Inflammatory macrophage (primary cell): ENCODE data around the gene RBM20.
"Not testable (repeated sequence)": the region's sequence is repeated elsewhere in the genome, so short reads cannot be mapped to it uniquely, and the experiment has no call there.

Experiments
- DNase-seq, 2 donors: peaks; one replicate each; pipeline ENCODE4 v3.0.0-alpha.2; 2020 to 2022

Gene RBM20

DNA sequence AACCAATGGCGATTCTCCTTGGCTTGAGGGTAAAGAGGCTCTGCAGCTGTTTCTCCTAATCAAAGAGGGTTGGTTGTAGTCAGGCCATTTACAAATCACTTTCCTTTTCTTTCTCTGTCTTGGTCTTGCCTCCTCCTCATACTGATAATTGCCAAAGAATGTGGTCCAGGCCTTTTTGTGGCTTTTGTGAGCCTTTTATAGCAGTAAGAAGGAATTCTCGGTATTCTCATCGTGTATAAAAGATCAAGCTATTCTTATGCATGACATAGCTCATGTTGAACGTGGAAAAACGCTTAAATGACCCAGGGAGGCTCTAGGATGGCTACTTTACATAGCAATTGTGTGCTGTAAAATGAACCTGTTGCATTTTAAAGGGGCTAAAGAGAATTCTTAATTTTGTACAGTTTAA, 62.6 kb downstream of the RBM20 start:
- no peak for DNase-seq

DNA sequence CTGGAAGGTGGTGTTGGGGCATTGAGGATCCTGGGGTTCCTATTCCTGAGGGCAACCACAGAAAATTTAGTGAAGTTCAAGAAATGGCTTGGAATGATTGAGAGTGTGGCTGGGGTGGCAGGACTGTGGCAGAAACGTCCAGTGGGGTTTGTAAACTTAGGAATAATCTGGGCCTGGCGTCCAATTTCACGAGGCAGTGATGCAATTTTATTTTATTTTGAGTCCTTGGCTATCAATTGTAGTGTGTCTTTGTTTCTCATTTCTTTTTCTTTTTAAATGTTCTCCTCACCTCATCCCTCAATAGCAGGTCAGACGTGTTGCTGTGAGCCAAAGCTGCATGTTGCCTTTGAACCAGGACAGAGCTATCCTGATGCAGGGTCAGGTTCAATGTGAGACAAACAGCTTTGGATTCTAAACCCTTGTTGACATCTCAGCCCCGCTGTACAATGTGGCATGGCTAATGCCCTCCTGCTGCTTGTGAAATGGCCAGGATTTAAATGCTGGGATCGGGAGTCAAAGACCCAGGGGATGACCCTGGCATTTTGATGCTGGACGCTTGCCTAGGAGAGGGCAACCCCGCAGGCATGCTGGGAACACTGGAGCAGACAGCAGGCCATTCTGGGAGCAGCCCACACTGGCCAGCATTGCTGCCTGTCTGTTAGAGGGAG, 64.8 kb downstream of the RBM20 start:
- DNase-seq, result no peak

DNA sequence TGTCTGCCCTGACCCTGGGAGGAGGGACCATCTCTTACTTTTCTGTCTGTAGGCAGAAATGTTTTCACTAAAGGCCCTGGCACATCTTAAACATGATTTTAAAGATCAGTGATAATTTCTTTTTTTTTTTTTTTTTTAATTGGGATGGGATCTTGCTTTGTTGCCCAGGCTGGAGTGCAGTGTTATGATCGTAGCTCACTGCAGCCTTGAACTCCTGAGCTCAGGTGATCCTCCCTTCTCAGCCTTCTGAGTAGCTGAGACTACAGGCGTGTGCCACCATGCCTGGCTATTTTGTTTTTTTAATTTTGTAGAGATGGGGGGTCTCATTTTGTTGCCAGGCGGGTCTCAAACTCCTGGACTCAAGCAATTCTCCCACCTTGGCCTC, 65.3 kb downstream of the RBM20 start:
- no peak for DNase-seq

DNA sequence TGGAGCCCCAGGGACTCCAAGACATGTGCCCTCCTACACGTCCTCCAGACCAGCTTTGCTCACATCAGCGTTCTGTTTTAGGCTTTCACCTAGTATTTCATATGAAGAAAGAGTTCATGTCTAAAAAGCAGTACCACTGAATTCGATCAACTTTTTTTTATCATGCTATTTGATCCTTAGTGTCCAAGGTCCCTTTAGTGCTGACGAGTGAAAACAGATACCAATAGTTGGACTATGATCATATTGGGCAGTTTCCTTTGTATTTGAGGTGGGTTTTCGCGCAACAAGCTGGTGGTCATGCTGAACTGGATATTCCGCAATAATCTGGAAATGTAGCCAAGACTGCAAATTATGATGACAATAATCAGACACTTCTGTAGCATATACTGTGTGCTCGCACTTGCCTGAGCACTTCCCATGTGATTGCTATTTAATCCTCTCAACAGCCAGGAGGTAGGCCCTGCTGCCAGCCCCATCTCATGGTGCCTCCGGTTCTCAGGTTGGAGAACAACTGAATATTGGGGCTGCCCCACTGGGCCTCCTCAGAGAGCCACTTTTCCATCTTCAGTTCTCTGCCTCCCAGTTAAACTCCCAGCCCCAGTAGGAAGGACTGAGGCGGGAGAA, 65.9 kb downstream of the RBM20 start:
- no peak for DNase-seq

DNA sequence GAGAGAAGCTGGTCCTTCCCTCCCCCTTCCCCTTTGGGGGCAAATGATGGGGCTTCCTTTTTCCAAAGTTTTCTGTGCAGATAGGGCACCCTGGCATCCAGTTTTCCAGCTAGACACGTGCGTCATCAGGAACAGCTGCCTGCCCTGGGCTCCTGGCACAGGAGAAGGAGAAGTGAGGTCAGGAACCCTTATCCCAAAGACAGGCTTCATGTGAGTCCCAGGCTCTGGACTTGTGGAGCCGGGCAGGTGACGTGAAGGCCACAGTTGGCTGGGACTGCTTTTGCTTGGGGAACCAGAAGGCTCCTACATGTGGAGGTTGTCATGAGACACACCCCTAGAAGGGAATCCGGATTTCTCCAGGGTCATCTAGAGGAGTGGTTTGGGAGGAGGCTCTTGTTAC, 66.5 kb downstream of the RBM20 start:
- DNase-seq, result no peak

DNA sequence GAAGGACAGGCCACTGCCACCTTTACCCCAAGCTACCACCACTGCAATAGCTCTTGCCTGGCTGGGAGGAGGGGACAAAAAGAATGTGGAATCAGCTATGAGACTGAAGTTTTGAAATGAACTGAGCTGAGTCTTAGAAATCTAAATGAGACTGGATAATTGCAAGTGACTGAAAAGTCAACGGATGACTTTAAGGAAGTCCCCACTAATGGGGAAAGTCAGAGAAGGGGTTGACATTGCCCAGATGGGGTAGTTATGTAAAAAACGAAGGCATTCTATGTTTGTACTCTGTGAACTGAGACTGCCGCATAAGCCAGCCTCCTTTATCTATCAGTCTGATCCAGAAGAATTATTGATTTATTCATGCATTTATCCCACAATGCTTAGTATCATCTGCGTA, 67.2 kb downstream of the RBM20 start:
- DNase-seq, result no peak

DNA sequence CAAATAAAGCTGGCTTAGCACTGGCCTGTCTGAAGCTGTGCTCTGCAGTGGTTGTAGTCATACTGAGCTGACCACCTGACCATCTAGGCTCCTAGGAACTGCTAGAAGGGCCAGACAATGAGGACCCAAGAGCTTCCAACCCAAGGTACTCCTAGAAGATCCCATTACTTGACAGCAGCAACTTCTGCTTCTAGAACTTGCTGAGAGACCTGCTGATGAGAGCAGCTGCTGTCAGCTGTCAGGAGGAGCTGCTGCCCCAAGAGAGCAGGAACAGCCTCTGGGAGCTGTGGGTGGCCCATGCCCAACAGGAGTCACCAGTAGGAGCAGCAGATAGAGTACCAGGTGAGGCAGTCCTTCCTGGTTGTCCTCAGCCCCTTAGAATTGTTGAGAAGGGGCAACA, 70.2 kb downstream of the RBM20 start:
- peak; percentile 18 to 68 for DNase-seq

DNA sequence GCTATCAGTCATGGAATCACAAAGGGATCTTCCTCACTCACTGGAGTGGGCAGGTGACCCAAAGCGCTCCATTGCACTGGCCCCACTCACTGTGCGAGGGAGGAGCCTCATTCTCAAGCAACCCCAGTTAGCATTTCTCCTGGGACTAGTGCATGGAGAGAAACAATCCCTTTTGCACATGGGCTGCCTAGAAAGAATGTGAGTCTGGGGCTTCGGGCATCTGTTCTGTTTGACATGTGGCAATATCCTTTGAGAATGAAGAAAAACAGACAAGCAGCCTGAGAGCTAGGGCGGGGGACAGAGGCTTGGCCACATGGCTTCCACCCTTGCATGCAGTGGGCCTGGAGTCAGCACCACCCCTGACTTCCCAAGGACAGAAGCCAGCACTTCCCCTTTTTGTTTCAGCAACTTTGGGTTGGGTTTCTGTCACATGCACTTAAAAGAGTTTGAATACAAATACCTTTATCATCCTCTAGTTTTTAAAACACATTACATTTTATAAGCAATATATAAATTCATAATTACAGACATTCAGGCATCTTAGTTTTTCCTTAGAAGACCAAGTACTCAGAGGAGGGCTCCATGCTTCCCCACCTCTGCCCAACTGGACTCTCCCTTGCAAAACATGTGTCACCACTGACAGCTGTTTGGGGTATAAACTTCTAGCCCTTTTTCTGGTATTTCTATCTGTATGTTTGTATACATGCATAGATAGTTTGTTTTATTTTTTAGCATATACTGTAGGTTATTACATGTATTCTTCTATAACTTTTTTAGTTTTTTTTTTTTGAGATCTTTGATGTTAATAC, 73.8 kb downstream of the RBM20 start:
- peak; percentile 91 to 94 for DNase-seq

DNA sequence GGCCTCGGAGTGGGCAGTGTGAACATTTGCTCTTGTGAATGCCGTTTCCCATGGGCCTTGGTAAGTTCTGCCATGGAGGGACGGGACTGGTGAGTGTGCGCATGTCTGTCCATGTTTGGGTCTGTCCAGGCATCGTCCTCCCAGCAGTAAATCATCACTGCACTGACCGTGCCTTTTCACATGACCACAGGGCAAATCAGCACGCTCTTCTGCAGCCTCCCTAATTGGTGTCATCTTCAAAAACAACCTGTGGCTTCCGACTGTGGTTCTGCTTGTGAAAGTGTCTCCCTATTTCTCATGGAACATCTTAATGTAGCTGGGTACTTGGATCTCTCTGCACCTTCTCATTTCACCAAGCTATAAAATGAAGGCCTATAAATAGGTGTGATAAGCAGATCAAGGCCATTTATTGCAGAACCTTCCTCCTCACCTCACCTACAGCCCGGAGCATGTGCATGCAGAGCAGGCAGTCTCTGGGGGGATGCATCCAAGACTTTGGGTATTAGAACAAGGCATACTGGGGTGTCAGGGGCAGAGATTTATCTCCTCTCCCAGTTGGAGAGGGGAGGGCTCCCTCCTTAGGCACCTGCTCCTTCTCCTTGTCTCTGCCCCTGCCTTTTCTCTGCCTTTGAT, 77.4 kb downstream of the RBM20 start:
- no peak for DNase-seq

DNA sequence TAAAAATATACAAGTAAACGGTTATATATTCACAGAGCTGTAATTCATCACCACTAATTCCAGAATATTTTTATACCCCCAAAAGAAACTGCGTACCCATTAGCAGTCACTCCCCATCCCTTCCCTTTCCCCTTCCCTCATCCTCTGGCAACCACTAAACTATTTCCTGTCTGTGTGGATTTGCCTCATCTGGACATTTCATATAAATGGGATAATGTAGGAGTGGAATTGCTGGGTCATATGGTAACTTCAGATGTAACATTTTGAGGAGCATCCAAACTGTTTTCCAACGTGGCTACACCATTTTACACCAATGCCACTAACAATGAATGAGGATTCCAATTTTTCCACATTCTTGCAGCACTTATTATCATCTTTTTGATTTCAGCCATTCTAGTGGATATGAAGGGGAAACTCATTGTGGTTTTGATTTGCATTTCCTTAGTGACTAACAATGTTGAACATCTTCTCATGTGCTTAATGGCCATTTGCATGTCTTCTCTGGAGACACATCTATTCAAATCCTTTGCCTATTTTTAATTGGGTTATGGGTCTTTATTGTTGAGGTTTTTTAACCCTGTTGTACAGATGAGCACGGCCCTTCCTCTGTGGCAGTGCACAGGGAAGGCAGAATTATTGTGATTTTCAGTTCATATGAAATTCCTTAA, 79.2 kb downstream of the RBM20 start:
- DNase-seq, result no peak

DNA sequence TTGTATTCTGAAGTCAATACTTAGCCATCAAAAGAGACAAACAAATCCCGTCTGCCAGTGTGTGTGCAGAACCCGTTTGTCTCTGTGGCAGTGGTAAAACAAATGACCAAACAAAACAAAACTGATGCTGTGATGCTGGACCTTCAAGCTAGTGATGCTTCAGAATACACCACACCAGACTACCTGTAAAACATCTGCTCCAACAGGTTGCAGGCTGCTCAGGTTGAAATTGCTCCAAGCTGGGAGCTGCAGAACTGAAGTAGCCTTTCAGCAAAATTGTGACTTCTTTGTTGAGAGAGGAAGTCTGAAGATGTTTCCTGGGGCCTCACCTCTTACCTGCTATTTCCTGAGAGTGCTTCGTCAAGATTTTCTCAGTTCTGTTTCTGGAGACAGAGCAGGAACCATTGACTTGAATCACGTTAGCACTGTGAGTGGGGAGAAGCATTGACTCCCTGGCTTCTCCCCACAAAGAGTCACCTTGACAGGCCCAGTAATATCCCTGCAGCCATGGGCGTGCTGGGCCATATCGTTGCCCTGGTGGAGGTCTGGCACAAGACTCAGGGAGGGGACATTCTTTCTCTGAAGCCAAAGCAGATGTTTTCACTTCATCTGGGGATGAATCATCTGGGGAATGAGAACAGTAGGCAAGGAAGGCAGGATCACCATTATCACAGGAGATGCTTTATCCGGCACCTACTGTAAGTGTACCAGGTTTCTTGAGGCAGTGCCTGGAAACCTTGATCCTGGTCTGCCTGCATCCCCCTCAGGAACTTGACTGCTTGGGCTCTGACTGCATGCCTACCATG, 80.2 kb downstream of the RBM20 start:
- no peak for DNase-seq

DNA sequence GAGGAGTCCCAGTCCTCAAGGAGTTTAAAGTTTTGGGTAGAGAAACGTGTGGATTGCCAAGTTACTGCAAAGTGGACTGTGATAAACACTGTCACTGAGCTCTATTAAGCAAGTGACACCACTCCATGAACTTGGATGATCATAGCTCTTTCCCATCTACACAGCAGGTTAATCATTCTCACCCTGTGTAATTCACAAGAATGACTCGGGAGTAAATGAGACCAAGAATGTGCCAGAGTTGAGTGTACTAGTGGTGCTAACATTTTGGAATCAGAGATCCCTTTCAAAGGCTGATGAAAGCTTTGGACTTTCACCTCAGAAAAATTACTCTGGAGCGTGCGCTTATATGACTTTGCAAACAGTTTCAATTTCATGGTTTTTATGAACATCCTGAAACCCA, 80.8 kb downstream of the RBM20 start:
- DNase-seq, result no peak

DNA sequence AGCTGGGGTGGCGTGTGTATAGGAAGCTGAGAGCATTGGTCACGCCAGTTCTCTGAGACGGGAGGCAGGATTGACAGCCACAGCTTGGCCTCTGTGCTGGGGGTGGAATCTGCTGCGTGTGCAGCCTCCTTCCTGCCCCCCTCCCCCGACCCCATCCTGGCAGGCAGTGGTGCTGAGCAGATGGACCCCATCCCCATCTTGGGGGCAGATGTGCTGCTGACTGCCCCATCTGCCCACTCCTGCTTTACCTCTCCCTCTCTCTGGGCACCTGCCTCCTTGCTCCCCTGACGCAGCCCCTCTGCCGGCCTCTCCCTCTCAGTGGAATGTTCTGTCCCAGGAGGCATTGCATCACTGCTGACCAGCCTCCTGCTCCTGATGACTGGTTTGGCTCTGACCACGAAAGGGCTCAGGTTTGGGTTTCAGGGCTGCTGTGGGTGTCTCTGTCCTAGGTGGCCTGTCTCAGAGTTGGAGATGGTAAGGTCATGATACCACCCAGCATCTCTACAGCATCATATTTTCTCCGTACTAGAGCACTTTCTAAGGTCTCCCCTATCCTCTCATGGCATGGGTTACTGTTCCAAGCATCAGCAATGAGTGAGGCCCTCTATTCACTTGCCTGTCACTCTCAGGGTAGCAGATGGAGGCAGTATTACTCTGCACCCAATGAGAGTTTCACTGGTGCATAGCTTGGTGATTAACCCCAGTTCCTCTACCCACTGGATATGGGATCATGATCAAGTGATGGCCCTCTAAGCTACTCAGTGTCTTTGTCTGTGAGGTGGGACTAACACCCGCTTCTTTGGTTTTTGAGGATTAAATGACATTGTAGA, 81.9 kb downstream of the RBM20 start:
- DNase-seq, result peak in 1 of 2 donors; percentile 6

DNA sequence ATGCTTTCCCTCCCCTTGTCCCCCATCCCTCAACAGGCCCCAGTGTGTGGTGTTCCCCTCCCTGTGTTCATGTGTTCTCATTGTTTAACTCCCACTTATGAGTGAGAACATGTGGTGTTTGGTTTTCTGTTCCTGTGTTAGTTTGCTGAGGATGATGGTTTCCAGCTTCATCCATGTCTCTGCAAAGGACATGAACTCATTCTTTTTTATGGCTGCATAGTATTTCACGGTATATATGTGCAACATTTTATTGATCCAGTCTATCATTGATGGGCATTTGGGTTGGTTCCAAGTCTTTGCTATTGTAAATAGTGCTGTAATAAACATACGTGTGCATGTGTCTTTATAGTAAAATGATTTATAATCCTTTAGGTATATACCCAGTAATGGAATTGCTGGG, 83.6 kb downstream of the RBM20 start:
- DNase-seq, result not testable (repeated sequence)

DNA sequence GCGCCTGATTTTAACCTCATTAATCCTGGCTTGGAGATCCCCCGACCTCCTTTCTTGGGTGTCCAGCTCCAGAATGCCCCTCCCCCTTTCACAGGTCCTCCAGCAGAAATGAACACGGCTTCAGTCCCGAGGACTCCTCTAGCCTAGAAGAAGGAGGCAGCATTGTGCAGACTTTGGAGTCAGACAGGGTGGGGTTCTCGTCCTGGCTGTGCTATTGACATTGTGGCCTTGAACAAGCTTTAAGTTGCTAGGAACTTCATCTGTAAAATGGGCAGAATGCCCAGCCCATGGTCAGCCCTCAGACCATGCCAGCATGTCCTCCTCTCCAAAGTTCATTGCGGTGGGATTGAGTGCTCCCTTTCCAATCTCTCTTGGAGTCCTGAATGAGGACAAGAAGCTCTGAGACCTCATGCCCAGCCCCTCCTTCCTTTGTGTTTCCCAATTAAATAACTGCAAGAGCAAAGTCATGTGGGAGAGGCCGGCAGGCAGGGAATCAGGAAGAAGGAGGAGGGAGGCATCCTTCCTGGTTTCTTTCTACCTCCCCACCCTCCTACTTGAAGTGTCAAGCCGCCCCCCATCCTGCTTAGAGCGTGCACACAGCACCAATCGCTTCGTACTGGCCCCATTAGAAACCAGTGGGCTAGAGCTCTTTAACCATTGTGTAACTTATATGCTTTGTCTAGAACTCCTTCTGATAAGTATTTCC, 86.4 kb downstream of the RBM20 start:
- peak; percentile 63 to 71 for DNase-seq

DNA sequence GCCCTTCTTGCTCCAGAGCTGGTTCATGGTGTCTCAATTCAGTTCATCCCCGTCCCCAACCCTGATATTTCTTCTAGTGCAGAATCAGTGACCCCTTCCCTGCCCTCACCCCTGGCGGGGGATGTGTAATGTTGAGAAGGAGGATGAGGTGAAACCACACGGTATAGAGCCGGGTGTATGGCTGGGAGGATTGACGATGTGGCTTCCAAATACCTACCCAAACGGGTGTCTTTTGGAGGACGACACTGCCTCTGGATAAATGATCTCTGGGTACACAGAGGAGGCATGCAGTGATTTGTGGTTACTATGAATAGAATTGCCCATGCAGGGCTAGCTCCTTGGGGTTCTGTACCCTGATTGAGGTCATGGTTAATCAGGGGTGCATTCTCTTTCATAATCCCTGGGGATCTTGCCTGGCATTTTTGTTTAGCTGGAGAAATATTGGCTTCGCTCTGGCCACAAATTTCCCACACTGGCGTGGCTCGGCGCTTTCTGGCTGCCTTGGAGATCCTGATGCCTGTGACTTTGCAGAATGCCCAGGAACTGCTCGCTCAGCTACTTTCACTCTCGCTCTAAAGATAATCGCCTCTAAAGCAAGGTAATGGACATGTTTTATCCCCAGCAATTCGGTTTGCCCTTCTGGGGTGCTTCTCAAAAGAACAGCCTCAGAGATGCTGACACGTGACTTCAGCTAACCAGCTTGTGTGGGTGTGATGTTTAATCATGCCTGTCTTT, 89.2 kb downstream of the RBM20 start:
- DNase-seq, result no peak

DNA sequence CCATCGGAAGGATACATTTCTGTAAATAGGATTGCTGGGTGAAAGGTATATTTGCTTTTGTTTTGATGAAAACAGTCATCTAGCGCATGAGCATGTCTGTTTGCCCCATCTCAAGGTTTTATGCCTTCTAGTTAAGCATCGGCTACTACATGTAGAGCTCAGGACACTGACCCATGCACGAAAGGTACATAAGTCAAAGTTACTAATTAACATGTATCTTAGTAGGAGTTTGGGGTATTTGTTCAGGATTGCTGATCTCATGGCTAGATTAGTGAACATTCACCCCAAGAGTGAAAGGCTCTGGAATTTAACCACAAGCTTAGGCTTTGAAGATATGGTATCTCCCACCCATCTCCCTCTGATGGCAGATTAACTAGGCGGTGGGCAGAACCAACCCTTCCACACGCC, 91.5 kb downstream of the RBM20 start:
- DNase-seq, result no peak

DNA sequence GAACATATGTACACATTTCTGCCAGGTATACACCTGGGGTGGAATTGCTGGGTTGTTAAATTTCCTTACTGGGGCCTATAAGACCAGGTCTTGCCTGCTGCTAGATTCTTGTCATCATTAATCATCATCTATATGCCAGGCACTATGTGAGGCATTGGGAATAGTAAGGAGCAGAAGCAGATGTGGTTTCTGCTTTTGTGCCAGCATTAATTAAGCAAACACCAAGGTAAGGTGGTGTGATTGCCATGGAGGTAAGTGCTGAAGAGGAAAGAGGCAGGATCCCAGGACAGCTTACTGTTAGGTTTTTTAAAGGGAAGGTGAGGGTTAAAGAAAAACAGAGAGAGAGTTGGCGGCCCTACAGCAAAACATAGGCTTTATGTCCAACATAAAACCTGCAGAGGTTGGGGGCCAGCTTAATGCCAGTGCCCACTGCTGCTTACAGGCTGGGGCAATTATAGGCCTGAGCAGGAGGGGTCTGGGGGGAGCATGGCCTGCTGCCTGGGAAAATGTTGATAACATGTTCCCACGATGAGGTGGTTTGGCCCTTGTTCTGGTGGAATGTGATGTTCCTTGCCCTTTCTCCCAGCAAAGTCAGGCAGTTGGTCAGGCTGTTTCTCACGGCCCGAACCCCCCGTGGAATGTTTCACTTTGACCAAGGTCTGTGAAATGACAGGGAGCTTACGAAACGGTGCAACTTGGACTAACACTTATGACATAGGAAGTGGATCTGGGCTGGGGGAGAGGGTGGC, 93.9 kb downstream of the RBM20 start:
- DNase-seq, result no peak

DNA sequence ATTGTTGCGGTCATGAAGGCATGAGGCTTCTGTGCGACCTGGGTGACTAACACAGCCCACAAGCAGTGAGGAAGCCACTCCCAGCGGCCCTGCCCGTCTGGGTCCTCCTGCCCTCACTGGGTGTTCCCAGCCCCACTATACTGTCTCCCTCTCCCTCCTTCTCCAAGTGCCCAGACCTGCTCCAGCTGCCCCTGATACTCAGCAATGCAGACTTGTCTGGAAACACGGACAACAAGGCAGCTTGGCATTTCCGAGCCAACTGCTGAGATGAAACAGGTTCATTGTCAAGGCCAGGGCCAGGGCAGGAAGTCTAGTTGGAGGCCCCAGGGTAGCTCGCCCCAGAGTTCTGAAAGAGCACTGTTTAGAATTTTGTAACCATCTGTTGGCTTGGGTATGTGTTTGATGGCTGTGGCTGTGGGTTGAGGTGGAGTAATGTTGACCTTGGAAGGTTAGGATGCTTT, 95.7 kb downstream of the RBM20 start:
- no peak for DNase-seq
